Measurements from ENCODE around the gene NUP50. TPM values are rescaled to one million over a fixed set of nuclear protein-coding genes. Genes with fewer than 3 reads are reported as not detected.

Gene NUP50
- total RNA-seq, 1 donor from 2014 or later: 19.8 TPM

DNA sequence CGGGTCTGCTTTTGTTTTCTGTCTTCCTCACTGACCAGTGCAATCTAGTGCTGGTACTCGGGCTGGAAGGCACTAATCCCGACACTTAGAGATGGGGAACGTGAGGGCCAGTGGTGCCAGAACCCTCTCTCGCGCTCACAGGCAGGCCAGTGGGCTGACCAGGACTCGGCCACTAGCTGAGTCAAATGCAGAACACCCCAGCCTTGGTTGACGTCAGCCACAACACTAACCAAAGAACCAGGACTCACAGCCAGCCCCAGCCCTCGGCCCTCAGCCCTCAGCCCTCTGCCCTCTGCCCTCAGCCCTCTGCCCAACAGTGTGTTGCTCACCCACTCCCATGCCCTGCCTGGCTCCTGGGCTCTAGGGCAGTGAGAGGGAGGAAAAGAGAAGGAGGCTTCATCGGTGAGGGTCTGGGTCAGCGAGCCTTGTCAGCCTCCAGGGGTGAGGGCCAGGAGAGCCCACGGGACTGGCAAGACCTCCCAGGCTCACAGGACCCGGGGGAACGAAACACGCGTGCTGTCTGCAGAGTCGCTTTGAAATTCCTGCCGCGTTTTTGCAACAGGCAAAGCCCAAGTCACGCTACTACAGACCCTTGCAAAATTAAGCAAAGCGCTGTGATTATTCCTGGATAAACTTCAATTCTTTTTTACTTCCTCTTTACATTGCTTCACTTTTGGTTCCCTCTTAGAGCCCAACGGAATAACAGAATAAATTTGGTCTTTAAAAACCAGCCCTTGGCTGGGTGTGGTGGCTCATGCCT lies 49.4 kb downstream of the NUP50 start:
- peak overlapping the region; percentile 65 to 82 (median 70) for H3K4me3 ChIP-seq (ENCODE audit: low read length in 3 of 3)
- H3K36me3 ChIP-seq (ENCODE audit: control insufficient read depth in 3 of 3, insufficient read depth in 3 of 3, low read length in 3 of 3): peaks cover 0 to 3% (median 2%) of the 10 kb centered on the region in 3 donors
- peak overlapping the region; percentile 43 to 78 (median 68) for H3K9ac ChIP-seq (ENCODE audit: low read depth in 1 of 3, low read length in 3 of 3)
- H3K27me3 ChIP-seq (ENCODE audit: control insufficient read depth in 3 of 3, insufficient read depth in 3 of 3, low read length in 3 of 3): no peaks in the 10 kb centered on the region
- H3K9me3 ChIP-seq (ENCODE audit: control insufficient read depth in 3 of 3, low read length in 3 of 3): no peaks in the 10 kb centered on the region
- H3K27ac ChIP-seq (ENCODE audit: low read depth, low read length): peak overlapping the region; percentile 63
- peaks cover 18 to 43% (median 28%) of the 10 kb centered on the region in 3 donors for H3K4me1 ChIP-seq (ENCODE audit: control insufficient read depth in 3 of 3, insufficient read depth in 3 of 3, low read length in 3 of 3)

DNA sequence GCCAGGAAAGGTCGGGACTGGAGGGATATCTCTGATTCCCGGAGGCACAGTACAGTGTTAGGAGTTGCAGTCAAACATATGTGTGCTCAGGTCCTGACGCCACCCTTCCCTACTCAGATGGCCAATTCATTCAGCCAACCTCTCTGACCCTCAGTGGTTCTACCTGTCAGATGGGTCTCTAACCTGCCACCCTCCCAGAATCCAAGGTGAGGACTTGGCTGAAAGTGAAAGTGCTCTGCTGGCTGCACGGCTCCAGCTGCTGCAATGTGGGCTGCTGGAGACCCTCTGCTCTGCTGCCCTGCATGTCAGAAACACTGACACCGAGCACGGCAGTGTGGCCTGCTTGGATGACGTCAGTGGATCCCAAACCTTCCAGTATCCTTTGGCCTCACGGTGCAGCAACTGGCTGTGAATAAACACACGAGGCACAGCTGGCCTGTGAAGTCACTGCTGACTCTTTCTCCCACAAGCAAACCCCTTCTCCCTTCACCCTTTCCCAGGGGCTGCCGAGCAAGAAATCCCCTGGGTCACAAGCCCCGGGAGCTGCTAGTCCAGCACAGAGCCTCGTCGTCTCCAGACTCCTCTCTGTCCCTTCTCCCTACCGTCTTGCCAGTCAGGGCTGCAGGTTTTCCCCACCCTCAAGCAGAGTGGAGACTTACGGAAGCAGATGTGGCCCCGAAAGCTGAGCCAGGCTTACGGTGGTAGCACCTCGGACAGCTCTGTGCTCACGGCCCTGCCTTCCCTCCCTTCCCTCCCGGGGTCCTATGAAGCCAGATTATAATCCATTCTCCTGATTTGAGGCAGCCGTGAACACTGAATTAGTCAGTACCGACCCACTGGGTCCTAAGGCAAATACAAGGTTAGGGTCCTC lies 52.6 kb downstream of the NUP50 start:
- Histone ChIP-seq H3K9ac (ENCODE audit: low read depth in 1 of 3, low read length in 3 of 3) (no peak overlapping the region), H3K4me1 (ENCODE audit: control insufficient read depth in 3 of 3, insufficient read depth in 3 of 3, low read length in 3 of 3) (peaks cover 15 to 21% (median 21%) of the 10 kb centered on the region in 3 donors), H3K4me3 (ENCODE audit: low read length in 3 of 3) (no peak overlapping the region), H3K27me3 (ENCODE audit: control insufficient read depth in 3 of 3, insufficient read depth in 3 of 3, low read length in 3 of 3) (no peaks in the 10 kb centered on the region), H3K9me3 (ENCODE audit: control insufficient read depth in 3 of 3, low read length in 3 of 3) (no peaks in the 10 kb centered on the region), H3K36me3 (ENCODE audit: control insufficient read depth in 3 of 3, insufficient read depth in 3 of 3, low read length in 3 of 3) (no peaks in the 10 kb centered on the region), H3K27ac (ENCODE audit: low read depth, low read length) (no peak overlapping the region)

DNA sequence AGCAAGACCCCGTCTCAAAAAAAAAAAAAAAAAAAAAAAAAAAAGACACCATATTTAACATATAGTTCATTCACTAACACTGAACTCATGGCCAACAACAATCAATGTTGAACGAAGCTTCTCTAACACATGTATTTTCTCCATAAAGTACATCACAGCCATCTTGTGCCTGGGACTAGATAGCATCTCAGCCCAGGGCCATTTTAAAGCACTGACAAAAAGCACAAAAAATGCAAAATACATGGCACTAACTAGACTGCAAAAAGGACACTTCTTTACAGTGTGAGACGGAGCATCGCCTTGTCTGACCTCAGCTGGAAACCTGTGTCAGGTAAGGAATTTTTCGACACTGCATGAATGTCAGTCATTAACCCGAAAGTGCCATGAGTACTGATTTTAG lies 53.6 kb downstream of the NUP50 start:
- Histone ChIP-seq H3K36me3 (ENCODE audit: control insufficient read depth in 3 of 3, insufficient read depth in 3 of 3, low read length in 3 of 3) (no peaks in the 10 kb centered on the region), H3K27ac (ENCODE audit: low read depth, low read length) (no peak overlapping the region), H3K4me3 (ENCODE audit: low read length in 3 of 3) (no peak overlapping the region), H3K9me3 (ENCODE audit: control insufficient read depth in 3 of 3, low read length in 3 of 3) (no peaks in the 10 kb centered on the region), H3K27me3 (ENCODE audit: control insufficient read depth in 3 of 3, insufficient read depth in 3 of 3, low read length in 3 of 3) (no peaks in the 10 kb centered on the region), H3K4me1 (ENCODE audit: control insufficient read depth in 3 of 3, insufficient read depth in 3 of 3, low read length in 3 of 3) (peaks cover 12 to 16% (median 14%) of the 10 kb centered on the region in 3 donors), H3K9ac (ENCODE audit: low read depth in 1 of 3, low read length in 3 of 3) (no peak overlapping the region)

DNA sequence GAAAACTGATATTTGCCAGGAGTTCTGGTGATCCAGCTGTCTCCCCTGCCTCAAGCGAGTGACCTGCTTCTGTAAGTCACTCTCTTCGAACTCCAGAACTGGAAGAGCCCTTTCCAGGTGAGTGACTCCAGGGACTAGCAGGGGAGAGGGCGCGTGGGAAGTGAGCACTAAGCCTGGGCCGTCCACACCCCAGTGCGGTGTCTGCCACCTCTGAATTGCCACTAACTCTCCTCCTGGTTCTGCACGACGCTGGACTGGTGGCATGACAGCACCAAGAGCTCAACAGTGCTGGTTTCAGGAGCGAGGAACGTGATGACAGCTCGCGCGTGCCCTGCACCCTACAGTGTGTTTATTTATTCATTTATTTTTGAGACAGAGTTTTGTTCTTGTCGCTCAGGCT lies 54.1 kb downstream of the NUP50 start:
- H3K36me3 ChIP-seq (ENCODE audit: control insufficient read depth in 3 of 3, insufficient read depth in 3 of 3, low read length in 3 of 3): no peaks in the 10 kb centered on the region
- H3K4me1 ChIP-seq (ENCODE audit: control insufficient read depth in 3 of 3, insufficient read depth in 3 of 3, low read length in 3 of 3): peaks cover 8 to 12% (median 11%) of the 10 kb centered on the region in 3 donors
- no peak overlapping the region for H3K27ac ChIP-seq (ENCODE audit: low read depth, low read length)
- H3K4me3 ChIP-seq (ENCODE audit: low read length in 3 of 3): no peak overlapping the region
- H3K9me3 ChIP-seq (ENCODE audit: control insufficient read depth in 3 of 3, low read length in 3 of 3): no peaks in the 10 kb centered on the region
- H3K27me3 ChIP-seq (ENCODE audit: control insufficient read depth in 3 of 3, insufficient read depth in 3 of 3, low read length in 3 of 3): no peaks in the 10 kb centered on the region
- H3K9ac ChIP-seq (ENCODE audit: low read depth in 1 of 3, low read length in 3 of 3): no peak overlapping the region

DNA sequence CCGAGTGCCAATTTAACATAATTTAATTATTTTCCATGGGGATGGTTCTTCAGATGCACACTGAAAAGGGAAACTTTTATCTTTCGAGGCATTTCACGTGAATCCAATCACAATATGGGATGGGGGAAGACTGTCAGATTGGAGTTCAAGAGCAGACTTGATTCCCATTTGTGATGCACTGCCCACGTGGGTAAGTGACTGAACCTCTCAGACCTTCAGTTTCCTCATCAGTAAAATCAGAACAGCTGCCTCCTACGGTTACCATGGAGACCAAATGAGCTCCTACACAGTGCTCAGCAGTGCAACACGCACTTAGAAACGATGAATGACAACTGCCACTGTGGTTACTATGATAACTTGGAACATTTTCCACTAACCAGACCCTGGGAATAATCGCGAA lies 55.3 kb downstream of the NUP50 start:
- Histone ChIP-seq H3K27me3 (ENCODE audit: control insufficient read depth in 3 of 3, insufficient read depth in 3 of 3, low read length in 3 of 3) (no peaks in the 10 kb centered on the region), H3K36me3 (ENCODE audit: control insufficient read depth in 3 of 3, insufficient read depth in 3 of 3, low read length in 3 of 3) (no peaks in the 10 kb centered on the region), H3K4me3 (ENCODE audit: low read length in 3 of 3) (no peak overlapping the region), H3K27ac (ENCODE audit: low read depth, low read length) (no peak overlapping the region), H3K9ac (ENCODE audit: low read depth in 1 of 3, low read length in 3 of 3) (no peak overlapping the region), H3K9me3 (ENCODE audit: control insufficient read depth in 3 of 3, low read length in 3 of 3) (no peaks in the 10 kb centered on the region), H3K4me1 (ENCODE audit: control insufficient read depth in 3 of 3, insufficient read depth in 3 of 3, low read length in 3 of 3) (peaks cover 3 to 5% (median 5%) of the 10 kb centered on the region in 3 donors)

DNA sequence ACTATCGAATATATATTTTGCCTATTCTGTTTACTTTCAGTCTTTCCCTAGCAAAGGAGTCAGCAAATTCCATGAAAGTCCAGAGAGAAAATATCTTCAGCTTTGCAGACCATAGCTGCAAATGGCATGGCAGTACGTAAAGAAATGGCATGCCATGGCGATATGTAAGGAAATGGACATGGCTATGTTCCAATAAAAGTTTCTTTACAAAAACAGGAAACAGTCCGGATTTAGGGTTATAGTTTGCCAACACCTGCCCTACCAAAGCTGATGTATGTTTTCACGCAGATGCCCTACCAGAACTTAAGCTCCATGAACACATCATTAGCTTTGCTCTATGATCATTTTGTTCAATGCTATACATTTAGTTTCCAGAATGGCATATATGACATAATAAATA lies 57.5 kb downstream of the NUP50 start:
- Histone ChIP-seq H3K9me3 (ENCODE audit: control insufficient read depth in 3 of 3, low read length in 3 of 3) (no peaks in the 10 kb centered on the region), H3K4me1 (ENCODE audit: control insufficient read depth in 3 of 3, insufficient read depth in 3 of 3, low read length in 3 of 3) (peaks cover 5 to 14% (median 5%) of the 10 kb centered on the region in 3 donors), H3K9ac (ENCODE audit: low read depth in 1 of 3, low read length in 3 of 3) (no peak overlapping the region), H3K4me3 (ENCODE audit: low read length in 3 of 3) (no peak overlapping the region), H3K36me3 (ENCODE audit: control insufficient read depth in 3 of 3, insufficient read depth in 3 of 3, low read length in 3 of 3) (no peaks in the 10 kb centered on the region), H3K27ac (ENCODE audit: low read depth, low read length) (no peak overlapping the region), H3K27me3 (ENCODE audit: control insufficient read depth in 3 of 3, insufficient read depth in 3 of 3, low read length in 3 of 3) (no peaks in the 10 kb centered on the region)

DNA sequence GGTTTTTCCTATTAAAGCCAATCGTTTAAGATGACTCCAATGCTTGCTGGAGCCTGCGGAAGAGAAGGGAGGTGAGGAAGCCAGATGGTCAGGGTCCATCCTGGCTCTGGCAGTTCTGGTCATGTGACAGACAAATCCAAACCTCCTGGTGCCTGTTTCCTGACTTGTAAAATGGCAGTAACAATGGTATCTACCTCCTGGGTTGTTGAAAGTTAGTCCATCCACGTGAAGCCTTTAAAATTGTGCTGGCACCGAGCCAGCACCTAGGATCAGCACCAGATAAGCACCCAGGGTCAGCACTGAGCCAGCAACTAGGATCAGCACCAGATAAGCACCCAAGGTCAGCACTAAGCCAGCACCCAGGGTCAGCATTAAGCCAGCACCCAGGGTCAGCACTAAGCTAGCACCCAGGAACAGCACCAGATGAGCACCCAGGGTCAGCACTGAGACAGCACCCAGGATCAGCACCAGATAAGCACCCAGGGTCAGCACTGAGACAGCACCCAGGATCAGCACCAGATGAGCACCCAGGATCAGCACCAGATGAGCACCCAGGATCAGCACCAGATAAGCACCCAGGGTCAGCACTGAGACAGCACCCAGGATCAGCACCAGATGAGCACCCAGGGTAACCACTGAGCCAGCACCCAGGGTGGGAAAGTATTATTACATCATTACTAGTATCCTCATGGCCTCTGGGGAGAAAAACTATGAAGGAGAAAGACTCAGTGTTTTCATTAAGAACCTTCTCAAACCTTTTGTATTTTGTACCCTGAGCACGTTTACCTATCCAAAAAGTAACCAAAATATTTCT lies 59.8 kb downstream of the NUP50 start:
- Histone ChIP-seq H3K36me3 (ENCODE audit: control insufficient read depth in 3 of 3, insufficient read depth in 3 of 3, low read length in 3 of 3) (no peaks in the 10 kb centered on the region), H3K4me1 (ENCODE audit: control insufficient read depth in 3 of 3, insufficient read depth in 3 of 3, low read length in 3 of 3) (peaks cover 0 to 24% (median 11%) of the 10 kb centered on the region in 3 donors), H3K9ac (ENCODE audit: low read depth in 1 of 3, low read length in 3 of 3) (no peak overlapping the region), H3K27me3 (ENCODE audit: control insufficient read depth in 3 of 3, insufficient read depth in 3 of 3, low read length in 3 of 3) (no peaks in the 10 kb centered on the region), H3K9me3 (ENCODE audit: control insufficient read depth in 3 of 3, low read length in 3 of 3) (no peaks in the 10 kb centered on the region), H3K27ac (ENCODE audit: low read depth, low read length) (no peak overlapping the region), H3K4me3 (ENCODE audit: low read length in 3 of 3) (no peak overlapping the region)

DNA sequence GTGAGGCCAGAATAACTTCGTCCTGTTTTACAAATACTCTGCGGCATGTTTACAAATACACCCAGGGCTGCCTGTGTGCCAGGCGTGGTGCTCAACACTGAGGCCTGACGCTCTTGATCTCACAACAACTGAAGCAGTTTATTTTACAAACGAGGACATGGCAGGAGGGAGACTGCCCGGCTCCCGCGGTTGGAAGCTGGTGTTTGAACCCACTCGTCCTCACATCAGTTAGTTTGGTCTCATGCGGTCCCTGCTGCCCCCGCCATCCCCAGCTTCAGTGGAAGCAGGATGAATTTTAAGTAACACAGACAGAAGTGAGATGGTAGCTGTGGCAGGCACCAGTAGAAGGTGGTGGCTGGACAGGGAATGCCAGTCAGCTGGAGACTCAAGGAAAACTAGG lies 60.6 kb downstream of the NUP50 start:
- H3K27ac ChIP-seq (ENCODE audit: low read depth, low read length): no peak overlapping the region
- no peak overlapping the region for H3K4me3 ChIP-seq (ENCODE audit: low read length in 3 of 3)
- no peak overlapping the region for H3K9ac ChIP-seq (ENCODE audit: low read depth in 1 of 3, low read length in 3 of 3)
- H3K27me3 ChIP-seq (ENCODE audit: control insufficient read depth in 3 of 3, insufficient read depth in 3 of 3, low read length in 3 of 3): no peaks in the 10 kb centered on the region
- H3K36me3 ChIP-seq (ENCODE audit: control insufficient read depth in 3 of 3, insufficient read depth in 3 of 3, low read length in 3 of 3): no peaks in the 10 kb centered on the region
- no peaks in the 10 kb centered on the region for H3K9me3 ChIP-seq (ENCODE audit: control insufficient read depth in 3 of 3, low read length in 3 of 3)
- H3K4me1 ChIP-seq (ENCODE audit: control insufficient read depth in 3 of 3, insufficient read depth in 3 of 3, low read length in 3 of 3): peaks cover 0 to 24% (median 11%) of the 10 kb centered on the region in 3 donors

DNA sequence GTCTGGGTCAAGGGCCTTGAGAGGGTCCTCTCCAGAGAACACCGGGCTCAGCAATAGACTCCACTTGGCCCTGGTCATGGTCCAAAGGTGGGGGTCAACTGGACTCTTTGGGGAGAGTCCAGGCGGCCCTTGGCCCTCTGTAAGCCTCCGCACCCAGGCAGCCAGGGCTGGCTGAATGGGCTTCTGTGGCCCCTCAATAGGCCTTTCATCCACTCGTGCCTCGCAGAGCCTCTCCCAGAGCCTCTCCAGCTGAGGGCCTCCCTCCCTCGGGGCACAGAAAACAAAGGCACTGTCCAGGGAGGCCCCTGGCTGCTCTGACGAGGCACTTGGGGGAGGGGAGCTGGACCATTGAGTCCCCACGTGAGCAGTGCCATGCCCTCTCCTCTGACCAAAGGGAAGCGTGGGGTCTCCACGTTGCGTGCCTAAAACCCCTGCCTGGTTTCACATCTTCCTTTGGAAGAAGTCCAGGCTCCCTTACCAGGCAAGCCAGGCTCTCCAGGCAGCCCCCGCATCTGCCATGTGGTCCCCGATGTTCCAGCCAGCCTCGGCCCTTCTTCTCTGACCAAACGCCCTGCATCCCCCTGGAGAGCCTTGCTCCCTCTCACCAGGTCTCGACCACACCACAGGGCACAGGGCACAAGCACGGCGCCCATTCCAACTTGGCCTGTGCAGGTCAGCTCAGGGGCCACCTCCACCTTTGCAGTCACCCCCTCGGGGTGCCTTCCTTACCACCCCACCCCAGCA lies 61.4 kb downstream of the NUP50 start:
- no peaks in the 10 kb centered on the region for H3K9me3 ChIP-seq (ENCODE audit: control insufficient read depth in 3 of 3, low read length in 3 of 3)
- peaks cover 0 to 26% (median 11%) of the 10 kb centered on the region in 3 donors for H3K4me1 ChIP-seq (ENCODE audit: control insufficient read depth in 3 of 3, insufficient read depth in 3 of 3, low read length in 3 of 3)
- no peak overlapping the region for H3K9ac ChIP-seq (ENCODE audit: low read depth in 1 of 3, low read length in 3 of 3)
- H3K4me3 ChIP-seq (ENCODE audit: low read length in 3 of 3): no peak overlapping the region
- no peaks in the 10 kb centered on the region for H3K27me3 ChIP-seq (ENCODE audit: control insufficient read depth in 3 of 3, insufficient read depth in 3 of 3, low read length in 3 of 3)
- H3K36me3 ChIP-seq (ENCODE audit: control insufficient read depth in 3 of 3, insufficient read depth in 3 of 3, low read length in 3 of 3): no peaks in the 10 kb centered on the region
- no peak overlapping the region for H3K27ac ChIP-seq (ENCODE audit: low read depth, low read length)

Measured in skeletal muscle tissue (tissue), 4 donors.